Measurements from ENCODE around the gene LYZL6. TPM values are rescaled to one million over a fixed set of nuclear protein-coding genes. Genes with fewer than 3 reads are reported as not detected.
A peak's percentile ranks its signal among the peaks of the same experiment; 100 is the strongest.

The LYZL6 gene
- not detected in 2 replicates for total RNA-seq (2014; rRNA removed; shearing (Covaris generic))

GRCh38 chr17:35943537-35943936 is at the start of gene LYZL6:
Gene LYZL6 (minus strand): TSS chr17:35943713. CDS start chr17:35939356, 4,357 bp downstream.
- DNase-seq (ENCODE audit: low spot score) = no peak
- in situ Hi-C loops (cut with HindIII; ENCODE audit: low sequenced_read_pairs) = no loop called here

GRCh38 chr17:35991075-35991474 is 47.6 kb upstream of the LYZL6 start:
- in situ Hi-C loops (cut with HindIII; ENCODE audit: low sequenced_read_pairs) = no loop called here
- no peak for DNase-seq (ENCODE audit: low spot score)

- in situ Hi-C loops (cut with HindIII; ENCODE audit: low sequenced_read_pairs) = no loop called here
- no peak for DNase-seq (ENCODE audit: low spot score)
Measured at GRCh38 chr17:35988164-35988563, 44.7 kb upstream of the LYZL6 start.

- in situ Hi-C loops (cut with HindIII; ENCODE audit: low sequenced_read_pairs) = no loop called here
- DNase-seq (ENCODE audit: low spot score) = no peak
Measured at GRCh38 chr17:35986643-35987042, 43.1 kb upstream of the LYZL6 start, which contains the start of gene CCL14. Gene CCL14 (minus strand): TSS chr17:35986729. CDS start chr17:35986649, 80 bp downstream.

- DNase-seq (ENCODE audit: low spot score) = no peak
- in situ Hi-C loops (cut with HindIII; ENCODE audit: low sequenced_read_pairs) = no loop called here
Measured at GRCh38 chr17:35984140-35984539, 40.6 kb upstream of the LYZL6 start.

- no peak for DNase-seq (ENCODE audit: low spot score)
Measured at GRCh38 chr17:35982409-35983191, 39.1 kb upstream of the LYZL6 start.

GRCh38 chr17:35981908-35982330 is 38.4 kb upstream of the LYZL6 start:
- in situ Hi-C loops (cut with HindIII; ENCODE audit: low sequenced_read_pairs) = no loop called here
- no peak for DNase-seq (ENCODE audit: low spot score)

More at GRCh38 chr17:35982409-35983191, 39.1 kb upstream of the LYZL6 start:
- in situ Hi-C loops (cut with HindIII; ENCODE audit: low sequenced_read_pairs) = no loop called here

- DNase-seq (ENCODE audit: low spot score) = no peak
- in situ Hi-C loops (cut with HindIII; ENCODE audit: low sequenced_read_pairs) = no loop called here
Measured at GRCh38 chr17:35981246-35981645, 37.7 kb upstream of the LYZL6 start, which contains the start of gene CCL16. Gene CCL16 (minus strand): TSS chr17:35981497. CDS start chr17:35981420, 77 bp downstream.

- in situ Hi-C loops (cut with HindIII; ENCODE audit: low sequenced_read_pairs) = no loop called here
- DNase-seq (ENCODE audit: low spot score) = no peak
Measured at GRCh38 chr17:35978346-35978745, 34.8 kb upstream of the LYZL6 start.

GRCh38 chr17:35977509-35977908 is 34.0 kb upstream of the LYZL6 start:
- DNase-seq (ENCODE audit: low spot score) = no peak
- in situ Hi-C loops (cut with HindIII; ENCODE audit: low sequenced_read_pairs) = no loop called here

GRCh38 chr17:35973333-35974260 is 30.1 kb upstream of the LYZL6 start:
- in situ Hi-C loops (cut with HindIII; ENCODE audit: low sequenced_read_pairs) = no loop called here
- no peak for DNase-seq (ENCODE audit: low spot score)

- no peak for DNase-seq (ENCODE audit: low spot score)
- in situ Hi-C loops (cut with HindIII; ENCODE audit: low sequenced_read_pairs) = no loop called here
Measured at GRCh38 chr17:35972945-35973332, 29.4 kb upstream of the LYZL6 start.

- DNase-seq (ENCODE audit: low spot score) = no peak
- in situ Hi-C loops (cut with HindIII; ENCODE audit: low sequenced_read_pairs) = no loop called here
Measured at GRCh38 chr17:35972535-35972934, 29.0 kb upstream of the LYZL6 start.

- in situ Hi-C loops (cut with HindIII; ENCODE audit: low sequenced_read_pairs) = no loop called here
- DNase-seq (ENCODE audit: low spot score) = no peak
Measured at GRCh38 chr17:35972066-35972465, 28.6 kb upstream of the LYZL6 start.

GRCh38 chr17:35969558-35970380 is 26.3 kb upstream of the LYZL6 start:
- DNase-seq (ENCODE audit: low spot score) = peak; percentile 91
- in situ Hi-C loops (cut with HindIII; ENCODE audit: low sequenced_read_pairs) = no loop called here

- in situ Hi-C loops (cut with HindIII; ENCODE audit: low sequenced_read_pairs) = no loop called here
Measured at GRCh38 chr17:35968520-35969054, 25.1 kb upstream of the LYZL6 start.

GRCh38 chr17:35965272-35965671 is 21.8 kb upstream of the LYZL6 start:
- DNase-seq (ENCODE audit: low spot score) = no peak
- in situ Hi-C loops (cut with HindIII; ENCODE audit: low sequenced_read_pairs) = no loop called here

More at GRCh38 chr17:35968520-35969054, 25.1 kb upstream of the LYZL6 start:
- no peak for DNase-seq (ENCODE audit: low spot score)

- in situ Hi-C loops (cut with HindIII; ENCODE audit: low sequenced_read_pairs) = no loop called here
- DNase-seq (ENCODE audit: low spot score) = no peak
Measured at GRCh38 chr17:35963663-35964062, 20.1 kb upstream of the LYZL6 start.

GRCh38 chr17:35953720-35954119 is 10.2 kb upstream of the LYZL6 start:
- no peak for DNase-seq (ENCODE audit: low spot score)
- in situ Hi-C loops (cut with HindIII; ENCODE audit: low sequenced_read_pairs) = no loop called here
